ENCODE measurements around the gene HPCA. TPM values are rescaled to one million over a fixed set of nuclear protein-coding genes. Genes with fewer than 3 reads are reported as not detected.
A peak's percentile ranks its signal among the peaks of the same experiment; 100 is the strongest.

HPCA gene
- total RNA-seq, 4 donors from 2014 or later = 0.64 to 0.96 TPM; not detected in 2

- TF ChIP-seq POLR2A (IDR thresholded peaks at IDR 0.05) (no peak), EP300 (IDR thresholded peaks at IDR 0.05; ENCODE audit: low read depth) (no peak), CTCF (IDR thresholded peaks at IDR 0.05) (no peak), POLR2AphosphoS5 (IDR thresholded peaks at IDR 0.05) (no peak)
- no peaks in the 10 kb centered on the region for H3K9me3 ChIP-seq
- peaks cover 37% of the 10 kb centered on the region for H3K27me3 ChIP-seq
- WGBS, 2 donors (ENCODE audit: low coverage in 1 of 2) = 88% methylated on average over 5 of the region's 6 CpGs; no CpG with 5 or more reads in 1 of the 2 donors
- H3K4me3 ChIP-seq = no peak overlapping the region
- H3K4me1 ChIP-seq = peaks cover 5 to 27% (median 15%) of the 10 kb centered on the region in 4 donors
- H3K36me3 ChIP-seq = no peaks in the 10 kb centered on the region
- no peak for DNase-seq
- H3K27ac ChIP-seq = peak overlapping the region in 1 of 4 donors; percentile 80
- in situ Hi-C loops (cut with MboI; ENCODE audit: low pct_ligation_motif_present in 1 of 4, low pct_unique_long_range_greater_than_20kb in 1 of 4, low sequenced_read_pairs in 3 of 4) (no loop called here), intact Hi-C loops (cut with DNase I; ENCODE audit: low total_unique reads) (no loop called here)
Observed at GRCh38 chr1:32894681-32895080, 8.4 kb downstream of the HPCA start.

- TF ChIP-seq POLR2AphosphoS5 (IDR thresholded peaks at IDR 0.05) (no peak), EP300 (IDR thresholded peaks at IDR 0.05; ENCODE audit: low read depth) (no peak)
- H3K4me1 ChIP-seq = peaks cover 5 to 30% (median 19%) of the 10 kb centered on the region in 4 donors
- intact Hi-C loops (cut with DNase I; ENCODE audit: low total_unique reads) = no loop called here
- H3K4me3 ChIP-seq = no peak overlapping the region
- H3K27me3 ChIP-seq = peaks cover 34% of the 10 kb centered on the region
- WGBS, 2 donors (ENCODE audit: low coverage in 1 of 2) = 82% methylated on average over 23 of the region's 26 CpGs; no CpG with 5 or more reads in 1 of the 2 donors
- no peaks in the 10 kb centered on the region for H3K36me3 ChIP-seq
- H3K27ac ChIP-seq = no peak overlapping the region
- in situ Hi-C loops (cut with MboI; ENCODE audit: low pct_ligation_motif_present in 1 of 4, low pct_unique_long_range_greater_than_20kb in 1 of 4, low sequenced_read_pairs in 3 of 4) = no loop called here
- H3K9me3 ChIP-seq = no peaks in the 10 kb centered on the region
- DNase-seq = no peak
Observed at GRCh38 chr1:32895325-32896215, 9.3 kb downstream of the HPCA start.

- Histone ChIP-seq H3K4me1 (peaks cover 5 to 33% (median 23%) of the 10 kb centered on the region in 4 donors), H3K27ac (no peak overlapping the region), H3K36me3 (no peaks in the 10 kb centered on the region), H3K4me3 (no peak overlapping the region), H3K9me3 (no peaks in the 10 kb centered on the region), H3K27me3 (peaks cover 27% of the 10 kb centered on the region)
- intact Hi-C loops (cut with DNase I; ENCODE audit: low total_unique reads) (no loop called here), in situ Hi-C loops (cut with MboI; ENCODE audit: low pct_ligation_motif_present in 1 of 4, low pct_unique_long_range_greater_than_20kb in 1 of 4, low sequenced_read_pairs in 3 of 4) (no loop called here)
- DNase-seq = no peak
- TF ChIP-seq POLR2A (IDR thresholded peaks at IDR 0.05) (no peak), EP300 (IDR thresholded peaks at IDR 0.05; ENCODE audit: low read depth) (no peak)
- 63% methylated on average over 5 of the region's 5 CpGs; no CpG with 5 or more reads in 1 of the 2 donors for WGBS, 2 donors (ENCODE audit: low coverage in 1 of 2)
Observed at GRCh38 chr1:32896451-32896850, 10.2 kb downstream of the HPCA start.

GRCh38 chr1:32897082-32898049 is 11.1 kb downstream of the HPCA start:
- no peaks in the 10 kb centered on the region for H3K9me3 ChIP-seq
- peaks cover 23% of the 10 kb centered on the region for H3K27me3 ChIP-seq
- in situ Hi-C loops (cut with MboI; ENCODE audit: low pct_ligation_motif_present in 1 of 4, low pct_unique_long_range_greater_than_20kb in 1 of 4, low sequenced_read_pairs in 3 of 4) = no loop called here
- 78 to 89% methylated on average over 5 to 11 of the region's 11 CpGs for WGBS, 2 donors (ENCODE audit: low coverage in 1 of 2)
- no peak overlapping the region for H3K27ac ChIP-seq
- no peaks in the 10 kb centered on the region for H3K36me3 ChIP-seq
- H3K4me1 ChIP-seq = peaks cover 5 to 37% (median 27%) of the 10 kb centered on the region in 4 donors
- intact Hi-C loops (cut with DNase I; ENCODE audit: low total_unique reads) = no loop called here
- DNase-seq = no peak
- H3K4me3 ChIP-seq = no peak overlapping the region
- TF ChIP-seq EP300 (IDR thresholded peaks at IDR 0.05; ENCODE audit: low read depth) (no peak), POLR2A (IDR thresholded peaks at IDR 0.05) (no peak), CTCF (IDR thresholded peaks at IDR 0.05) (no peak), POLR2AphosphoS5 (IDR thresholded peaks at IDR 0.05) (no peak)
